Measurements from ENCODE around the gene MAD1L1. TPM values are rescaled to one million over a fixed set of nuclear protein-coding genes. Genes with fewer than 3 reads are reported as not detected.

Gene MAD1L1
- polyA plus RNA-seq, 4 donors: 12.3 to 21.7 (median 18.1) TPM

GRCh38 chr7:2098496-2098895, 134.2 kb downstream of the MAD1L1 start:
- no peak for FAIRE-seq
- 92 to 95% (median 92%) methylated on average over 16 of the region's 16 CpGs for WGBS, 3 donors

GRCh38 chr7:2098056-2098455, 134.7 kb downstream of the MAD1L1 start:
- H3K27ac ChIP-seq (ENCODE audit: low read depth in 1 of 3, low read length in 2 of 3): no peak overlapping the region
- FAIRE-seq: no peak
- no peak for DNase-seq
- no peak overlapping the region for H3K4me3 ChIP-seq (ENCODE audit: low read depth in 1 of 3, low read length in 3 of 3)
- H3K9me3 ChIP-seq (ENCODE audit: control insufficient read depth in 2 of 2, insufficient read depth in 1 of 2, low read depth in 1 of 2, low read length in 1 of 2): no peaks in the 10 kb centered on the region
- WGBS, 3 donors: 96 to 97% (median 97%) methylated on average over 18 of the region's 18 CpGs
- peaks cover 0 to 7% (median 0%) of the 10 kb centered on the region in 3 donors for H3K4me1 ChIP-seq (ENCODE audit: control insufficient read depth in 3 of 3, insufficient read depth in 2 of 3, low read depth in 1 of 3, low read length in 2 of 3)
- no peaks in the 10 kb centered on the region for H3K27me3 ChIP-seq (ENCODE audit: control insufficient read depth in 3 of 3, insufficient read depth in 3 of 3, low read length in 3 of 3)
- peaks cover 0 to 17% (median 0%) of the 10 kb centered on the region in 3 donors for H3K36me3 ChIP-seq (ENCODE audit: control insufficient read depth in 3 of 3, insufficient read depth in 2 of 3, low read depth in 1 of 3, low read length in 3 of 3)

More at GRCh38 chr7:2098496-2098895, 134.2 kb downstream of the MAD1L1 start:
- no peaks in the 10 kb centered on the region for H3K27me3 ChIP-seq (ENCODE audit: control insufficient read depth in 3 of 3, insufficient read depth in 3 of 3, low read length in 3 of 3)
- peaks cover 0 to 8% (median 0%) of the 10 kb centered on the region in 3 donors for H3K4me1 ChIP-seq (ENCODE audit: control insufficient read depth in 3 of 3, insufficient read depth in 2 of 3, low read depth in 1 of 3, low read length in 2 of 3)
- H3K4me3 ChIP-seq (ENCODE audit: low read depth in 1 of 3, low read length in 3 of 3): no peak overlapping the region
- DNase-seq: no peak
- H3K27ac ChIP-seq (ENCODE audit: low read depth in 1 of 3, low read length in 2 of 3): no peak overlapping the region
- H3K9me3 ChIP-seq (ENCODE audit: control insufficient read depth in 2 of 2, insufficient read depth in 1 of 2, low read depth in 1 of 2, low read length in 1 of 2): no peaks in the 10 kb centered on the region
- H3K36me3 ChIP-seq (ENCODE audit: control insufficient read depth in 3 of 3, insufficient read depth in 2 of 3, low read depth in 1 of 3, low read length in 3 of 3): peaks cover 0 to 17% (median 0%) of the 10 kb centered on the region in 3 donors

- 93 to 94% (median 94%) methylated on average over 11 of the region's 11 CpGs for WGBS, 3 donors
- no peak overlapping the region for H3K4me3 ChIP-seq (ENCODE audit: low read depth in 1 of 3, low read length in 3 of 3)
- no peak for FAIRE-seq
Measured at GRCh38 chr7:2097492-2097891, 135.3 kb downstream of the MAD1L1 start.

GRCh38 chr7:2096692-2097387, 135.9 kb downstream of the MAD1L1 start:
- Histone ChIP-seq H3K27me3 (ENCODE audit: control insufficient read depth in 3 of 3, insufficient read depth in 3 of 3, low read length in 3 of 3) (no peaks in the 10 kb centered on the region), H3K4me3 (ENCODE audit: low read depth in 1 of 3, low read length in 3 of 3) (no peak overlapping the region), H3K4me1 (ENCODE audit: control insufficient read depth in 3 of 3, insufficient read depth in 2 of 3, low read depth in 1 of 3, low read length in 2 of 3) (peaks cover 0 to 7% (median 0%) of the 10 kb centered on the region in 3 donors), H3K27ac (ENCODE audit: low read depth in 1 of 3, low read length in 2 of 3) (no peak overlapping the region), H3K36me3 (ENCODE audit: control insufficient read depth in 3 of 3, insufficient read depth in 2 of 3, low read depth in 1 of 3, low read length in 3 of 3) (peaks cover 0 to 13% (median 0%) of the 10 kb centered on the region in 3 donors), H3K9me3 (ENCODE audit: control insufficient read depth in 2 of 2, insufficient read depth in 1 of 2, low read depth in 1 of 2, low read length in 1 of 2) (no peaks in the 10 kb centered on the region)
- no peak for DNase-seq
- WGBS, 3 donors: 85 to 89% (median 86%) methylated on average over 28 of the region's 28 CpGs
- FAIRE-seq: no peak

More at GRCh38 chr7:2097492-2097891, 135.3 kb downstream of the MAD1L1 start:
- H3K36me3 ChIP-seq (ENCODE audit: control insufficient read depth in 3 of 3, insufficient read depth in 2 of 3, low read depth in 1 of 3, low read length in 3 of 3): peaks cover 0 to 15% (median 0%) of the 10 kb centered on the region in 3 donors
- H3K27me3 ChIP-seq (ENCODE audit: control insufficient read depth in 3 of 3, insufficient read depth in 3 of 3, low read length in 3 of 3): no peaks in the 10 kb centered on the region
- no peak overlapping the region for H3K27ac ChIP-seq (ENCODE audit: low read depth in 1 of 3, low read length in 2 of 3)
- DNase-seq: no peak
- H3K9me3 ChIP-seq (ENCODE audit: control insufficient read depth in 2 of 2, insufficient read depth in 1 of 2, low read depth in 1 of 2, low read length in 1 of 2): no peaks in the 10 kb centered on the region
- peaks cover 0 to 7% (median 0%) of the 10 kb centered on the region in 3 donors for H3K4me1 ChIP-seq (ENCODE audit: control insufficient read depth in 3 of 3, insufficient read depth in 2 of 3, low read depth in 1 of 3, low read length in 2 of 3)

- Histone ChIP-seq H3K9me3 (ENCODE audit: control insufficient read depth in 2 of 2, insufficient read depth in 1 of 2, low read depth in 1 of 2, low read length in 1 of 2) (no peaks in the 10 kb centered on the region), H3K36me3 (ENCODE audit: control insufficient read depth in 3 of 3, insufficient read depth in 2 of 3, low read depth in 1 of 3, low read length in 3 of 3) (peaks cover 0 to 15% (median 0%) of the 10 kb centered on the region in 3 donors), H3K27ac (ENCODE audit: low read depth in 1 of 3, low read length in 2 of 3) (no peak overlapping the region), H3K4me3 (ENCODE audit: low read depth in 1 of 3, low read length in 3 of 3) (no peak overlapping the region), H3K27me3 (ENCODE audit: control insufficient read depth in 3 of 3, insufficient read depth in 3 of 3, low read length in 3 of 3) (no peaks in the 10 kb centered on the region), H3K4me1 (ENCODE audit: control insufficient read depth in 3 of 3, insufficient read depth in 2 of 3, low read depth in 1 of 3, low read length in 2 of 3) (peaks cover 0 to 7% (median 0%) of the 10 kb centered on the region in 3 donors)
- FAIRE-seq (no peak), DNase-seq (no peak)
- WGBS, 3 donors: 90 to 97% (median 94%) methylated on average over 20 of the region's 20 CpGs
Measured at GRCh38 chr7:2095436-2095835, 137.3 kb downstream of the MAD1L1 start.

- Histone ChIP-seq H3K9me3 (ENCODE audit: control insufficient read depth in 2 of 2, insufficient read depth in 1 of 2, low read depth in 1 of 2, low read length in 1 of 2) (no peaks in the 10 kb centered on the region), H3K4me3 (ENCODE audit: low read depth in 1 of 3, low read length in 3 of 3) (no peak overlapping the region)
- 88 to 97% (median 92%) methylated on average over 13 of the region's 13 CpGs for WGBS, 3 donors
Measured at GRCh38 chr7:2094454-2095045, 138.2 kb downstream of the MAD1L1 start.

GRCh38 chr7:2093843-2094220, 138.9 kb downstream of the MAD1L1 start:
- Histone ChIP-seq H3K9me3 (ENCODE audit: control insufficient read depth in 2 of 2, insufficient read depth in 1 of 2, low read depth in 1 of 2, low read length in 1 of 2) (no peaks in the 10 kb centered on the region), H3K27me3 (ENCODE audit: control insufficient read depth in 3 of 3, insufficient read depth in 3 of 3, low read length in 3 of 3) (no peaks in the 10 kb centered on the region), H3K36me3 (ENCODE audit: control insufficient read depth in 3 of 3, insufficient read depth in 2 of 3, low read depth in 1 of 3, low read length in 3 of 3) (peaks cover 0 to 18% (median 0%) of the 10 kb centered on the region in 3 donors), H3K4me1 (ENCODE audit: control insufficient read depth in 3 of 3, insufficient read depth in 2 of 3, low read depth in 1 of 3, low read length in 2 of 3) (no peaks in the 10 kb centered on the region), H3K4me3 (ENCODE audit: low read depth in 1 of 3, low read length in 3 of 3) (no peak overlapping the region), H3K27ac (ENCODE audit: low read depth in 1 of 3, low read length in 2 of 3) (no peak overlapping the region)
- no peak for DNase-seq
- WGBS, 3 donors: 90 to 96% (median 92%) methylated on average over 13 of the region's 13 CpGs
- no peak for FAIRE-seq

More at GRCh38 chr7:2094454-2095045, 138.2 kb downstream of the MAD1L1 start:
- no peak overlapping the region for H3K27ac ChIP-seq (ENCODE audit: low read depth in 1 of 3, low read length in 2 of 3)
- no peaks in the 10 kb centered on the region for H3K27me3 ChIP-seq (ENCODE audit: control insufficient read depth in 3 of 3, insufficient read depth in 3 of 3, low read length in 3 of 3)
- FAIRE-seq: no peak
- H3K36me3 ChIP-seq (ENCODE audit: control insufficient read depth in 3 of 3, insufficient read depth in 2 of 3, low read depth in 1 of 3, low read length in 3 of 3): peaks cover 0 to 18% (median 0%) of the 10 kb centered on the region in 3 donors
- no peak for DNase-seq
- peaks cover 0 to under 1% (median 0%) of the 10 kb centered on the region in 3 donors for H3K4me1 ChIP-seq (ENCODE audit: control insufficient read depth in 3 of 3, insufficient read depth in 2 of 3, low read depth in 1 of 3, low read length in 2 of 3)

GRCh38 chr7:2093215-2093842, 139.4 kb downstream of the MAD1L1 start:
- Histone ChIP-seq H3K36me3 (ENCODE audit: control insufficient read depth in 3 of 3, insufficient read depth in 2 of 3, low read depth in 1 of 3, low read length in 3 of 3) (peaks cover 0 to 18% (median 0%) of the 10 kb centered on the region in 3 donors), H3K9me3 (ENCODE audit: control insufficient read depth in 2 of 2, insufficient read depth in 1 of 2, low read depth in 1 of 2, low read length in 1 of 2) (no peaks in the 10 kb centered on the region), H3K4me1 (ENCODE audit: control insufficient read depth in 3 of 3, insufficient read depth in 2 of 3, low read depth in 1 of 3, low read length in 2 of 3) (no peaks in the 10 kb centered on the region), H3K27me3 (ENCODE audit: control insufficient read depth in 3 of 3, insufficient read depth in 3 of 3, low read length in 3 of 3) (no peaks in the 10 kb centered on the region), H3K4me3 (ENCODE audit: low read depth in 1 of 3, low read length in 3 of 3) (no peak overlapping the region), H3K27ac (ENCODE audit: low read depth in 1 of 3, low read length in 2 of 3) (no peak overlapping the region)
- FAIRE-seq (no peak), DNase-seq (no peak)
- WGBS, 3 donors: 79 to 94% (median 93%) methylated on average over 15 of the region's 15 CpGs
